NB4 (cell line): ENCODE measurements around the gene MEF2C.
"Not testable (repeated sequence)": the region's sequence is repeated elsewhere in the genome, so short reads cannot be mapped to it uniquely, and the experiment has no call there.

ENCODE experiments used
- DNase-seq: peaks from one replicate; pipeline ENCODE4 v3.0.0; 2010; ENCODE audit warnings: low read depth
- H3K4me3 ChIP-seq: one replicate; pipeline ENCODE4 v1.5.1; 2011; ENCODE audit warnings: mild to moderate bottlenecking, low read depth, low read length, moderate library complexity
- CTCF ChIP-seq: IDR thresholded peaks from one replicate; pipeline ENCODE4 v1.5.1; 2012; ENCODE audit warnings: low read depth, low read length
- MAX ChIP-seq: IDR thresholded peaks from 2 replicates; pipeline ENCODE4 v1.6.1; 2011; ENCODE audit warnings: low read depth, low read length
- MYC ChIP-seq: IDR thresholded peaks from 2 replicates; pipeline ENCODE4 v1.6.1; 2011; ENCODE audit warnings: low read depth, low read length
- POLR2A ChIP-seq: IDR thresholded peaks from 2 replicates; pipeline ENCODE4 v1.6.1; 2011; ENCODE audit warnings: mild to moderate bottlenecking; ENCODE audit not compliant: insufficient read length; ENCODE audit errors: extremely low read depth

MEF2C gene

GRCh38 chr5:88925692-88926490 is 42.9 kb upstream of the MEF2C start:
- TF ChIP-seq MAX = no peak
- TF ChIP-seq CTCF = no peak
- TF ChIP-seq POLR2A = no peak
- TF ChIP-seq MYC = no peak
- no peak overlapping the region for H3K4me3 ChIP-seq
- DNase-seq = no peak

GRCh38 chr5:88924330-88924657 is 41.3 kb upstream of the MEF2C start:
- DNase-seq = no peak
- H3K4me3 ChIP-seq = no peak overlapping the region
- TF ChIP-seq CTCF = no peak

- TF ChIP-seq MYC = no peak
- TF ChIP-seq CTCF = no peak
- TF ChIP-seq POLR2A = no peak
- TF ChIP-seq MAX = no peak
- DNase-seq = no peak
- no peak overlapping the region for H3K4me3 ChIP-seq
Measured at GRCh38 chr5:88923623-88924329, 40.8 kb upstream of the MEF2C start.

- not testable (repeated sequence) for H3K4me3 ChIP-seq, DNase-seq
Measured at GRCh38 chr5:88912743-88913142, 29.8 kb upstream of the MEF2C start.

- not testable (repeated sequence) for DNase-seq, H3K4me3 ChIP-seq
Measured at GRCh38 chr5:88911059-88911572, 28.1 kb upstream of the MEF2C start.

GRCh38 chr5:88904478-88904877 is 21.5 kb upstream of the MEF2C start:
- not testable (repeated sequence) for H3K4me3 ChIP-seq, DNase-seq

GRCh38 chr5:88903966-88904365 is 21.0 kb upstream of the MEF2C start:
- H3K4me3 ChIP-seq, DNase-seq: not testable (repeated sequence)

GRCh38 chr5:88901077-88901476 is 18.1 kb upstream of the MEF2C start:
- not testable (repeated sequence) for H3K4me3 ChIP-seq, DNase-seq

GRCh38 chr5:88899096-88899737 is 16.2 kb upstream of the MEF2C start:
- no peak overlapping the region for H3K4me3 ChIP-seq
- TF ChIP-seq CTCF (no peak), MYC (no peak), POLR2A (no peak), MAX (no peak)
- no peak for DNase-seq
